ENCODE results near the gene PKNOX2. TPM values are rescaled to one million over a fixed set of nuclear protein-coding genes. Genes with fewer than 3 reads are reported as not detected.

PKNOX2 gene
- total and polyA plus RNA-seq, 4 donors = 3.1 to 10.6 (median 7.9) TPM

GRCh38 chr11:125429807-125430678 is 265.5 kb downstream of the PKNOX2 start:
- DNase-seq (no peak), ATAC-seq (ENCODE audit: insufficient read depth, low FRiP score) (no peak)
- no peaks in the 10 kb centered on the region for H3K27me3 ChIP-seq (ENCODE audit: control insufficient read depth in 3 of 3, insufficient read depth in 3 of 3, low read length in 2 of 3)
- no peak overlapping the region for H3K27ac ChIP-seq (ENCODE audit: low read depth in 1 of 2, low read length in 1 of 2)
- no peak for TF ChIP-seq CTCF (IDR thresholded peaks at IDR 0.05; ENCODE audit: control extremely low read depth, extremely low read depth)
- WGBS, 2 donors = 90 to 92% methylated on average over 18 of the region's 18 CpGs
- no peak overlapping the region for H3K4me3 ChIP-seq
- H3K4me1 ChIP-seq (ENCODE audit: control insufficient read depth in 5 of 5, insufficient read depth in 5 of 5, low read length in 5 of 5) = peaks cover 0 to 3% (median 0%) of the 10 kb centered on the region in 5 donors
- H3K36me3 ChIP-seq (ENCODE audit: control insufficient read depth in 4 of 4, insufficient read depth in 4 of 4, low read length in 4 of 4) = peaks cover 0 to 4% (median 0%) of the 10 kb centered on the region in 4 donors
- H3K9ac ChIP-seq (ENCODE audit: insufficient read depth in 1 of 2, low read length in 2 of 2) = no peak overlapping the region
- no peaks in the 10 kb centered on the region for H3K9me3 ChIP-seq (ENCODE audit: control insufficient read depth in 4 of 4, insufficient read depth in 3 of 4, low read length in 3 of 4)

- Histone ChIP-seq H3K36me3 (ENCODE audit: control insufficient read depth in 4 of 4, insufficient read depth in 4 of 4, low read length in 4 of 4) (peaks cover 0 to 4% (median 0%) of the 10 kb centered on the region in 4 donors), H3K9ac (ENCODE audit: insufficient read depth in 1 of 2, low read length in 2 of 2) (no peak overlapping the region), H3K27me3 (ENCODE audit: control insufficient read depth in 3 of 3, insufficient read depth in 3 of 3, low read length in 2 of 3) (no peaks in the 10 kb centered on the region), H3K27ac (ENCODE audit: low read depth in 1 of 2, low read length in 1 of 2) (no peak overlapping the region), H3K4me1 (ENCODE audit: control insufficient read depth in 5 of 5, insufficient read depth in 5 of 5, low read length in 5 of 5) (peaks cover 0 to 3% (median 0%) of the 10 kb centered on the region in 5 donors), H3K4me3 (no peak overlapping the region), H3K9me3 (ENCODE audit: control insufficient read depth in 4 of 4, insufficient read depth in 3 of 4, low read length in 3 of 4) (no peaks in the 10 kb centered on the region)
- ATAC-seq (ENCODE audit: insufficient read depth, low FRiP score) (no peak), DNase-seq (no peak)
- TF ChIP-seq CTCF (IDR thresholded peaks at IDR 0.05; ENCODE audit: control extremely low read depth, extremely low read depth) = no peak
- WGBS, 2 donors = 78 to 84% methylated on average over 8 of the region's 8 CpGs
These were observed 266.5 kb downstream of the PKNOX2 start for GRCh38 chr11:125431009-125431408.

- no peaks in the 10 kb centered on the region for H3K27me3 ChIP-seq (ENCODE audit: control insufficient read depth in 3 of 3, insufficient read depth in 3 of 3, low read length in 2 of 3)
- peaks cover 0 to 4% (median 0%) of the 10 kb centered on the region in 4 donors for H3K36me3 ChIP-seq (ENCODE audit: control insufficient read depth in 4 of 4, insufficient read depth in 4 of 4, low read length in 4 of 4)
- no peak overlapping the region for H3K27ac ChIP-seq (ENCODE audit: low read depth in 1 of 2, low read length in 1 of 2)
- no peak overlapping the region for H3K4me3 ChIP-seq
- 86% methylated on average over 8 of the region's 8 CpGs for WGBS, 2 donors
- no peak overlapping the region for H3K9ac ChIP-seq (ENCODE audit: insufficient read depth in 1 of 2, low read length in 2 of 2)
- no peaks in the 10 kb centered on the region for H3K9me3 ChIP-seq (ENCODE audit: control insufficient read depth in 4 of 4, insufficient read depth in 3 of 4, low read length in 3 of 4)
- H3K4me1 ChIP-seq (ENCODE audit: control insufficient read depth in 5 of 5, insufficient read depth in 5 of 5, low read length in 5 of 5) = peaks cover 0 to 3% (median 0%) of the 10 kb centered on the region in 5 donors
- ATAC-seq (ENCODE audit: insufficient read depth, low FRiP score) (no peak), DNase-seq (no peak)
- TF ChIP-seq CTCF (IDR thresholded peaks at IDR 0.05; ENCODE audit: control extremely low read depth, extremely low read depth) = no peak
These were observed 266.9 kb downstream of the PKNOX2 start for GRCh38 chr11:125431481-125431880.

Measured in lung (tissue), 12 donors.